Activated naive CD4-positive, alpha-beta T cell treated with anti-CD3 and anti-CD28 coated beads for 36 hours (primary cell): ENCODE data around the gene PRND. TPM values are rescaled to one million over a fixed set of nuclear protein-coding genes. Genes with fewer than 3 reads are reported as not detected.
"Not testable (repeated sequence)": the region's sequence is repeated elsewhere in the genome, so short reads cannot be mapped to it uniquely, and the experiment has no call there.

ENCODE experiments used
- CTCF ChIA-PET: fragments of 350-600 bp; sonication (Branson Sonifier 250); formaldehyde crosslinking; loops from one replicate; lab custom pipeline; 2021; ENCODE audit warnings: antibody characterized with exemption; lab: Charles Lee
- DNase-seq: peaks from one replicate; pipeline ENCODE4 v3.0.0-alpha.2; 2020
- H3K27ac Mint-ChIP-seq: one replicate; pipeline ENCODE4 v1.8.0; 2021; ENCODE audit warnings: mild to moderate bottlenecking, mixed read lengths
- H3K27me3 Mint-ChIP-seq: one replicate; pipeline ENCODE4 v1.8.0; 2021; ENCODE audit warnings: low read depth, mixed read lengths
- H3K36me3 Mint-ChIP-seq: one replicate; pipeline ENCODE4 v1.8.0; 2021; ENCODE audit warnings: low read depth, mixed read lengths
- H3K4me1 Mint-ChIP-seq: one replicate; pipeline ENCODE4 v1.8.0; 2021; ENCODE audit warnings: low read depth, mixed read lengths
- H3K4me3 Mint-ChIP-seq: one replicate; pipeline ENCODE4 v1.8.0; 2021; ENCODE audit warnings: mild to moderate bottlenecking, moderate library complexity, mixed read lengths
- H3K9me3 Mint-ChIP-seq: one replicate; pipeline ENCODE4 v1.8.0; 2021; ENCODE audit warnings: mixed read lengths
- intact Hi-C: fragments of 100-400 bp; cut with micrococcal nuclease; formaldehyde crosslinking; loops from one replicate; pipeline ENCODE4 v1.15.1; 2023
- total RNA-seq, 2 experiments: library from RNA; stranded (reverse); gene quantifications; one replicate each; pipeline ENCODE4 v1.2.3, GENCODE V29; 2021

PRND gene
- total RNA-seq, 2 experiments from 2014 or later: not detected

DNA sequence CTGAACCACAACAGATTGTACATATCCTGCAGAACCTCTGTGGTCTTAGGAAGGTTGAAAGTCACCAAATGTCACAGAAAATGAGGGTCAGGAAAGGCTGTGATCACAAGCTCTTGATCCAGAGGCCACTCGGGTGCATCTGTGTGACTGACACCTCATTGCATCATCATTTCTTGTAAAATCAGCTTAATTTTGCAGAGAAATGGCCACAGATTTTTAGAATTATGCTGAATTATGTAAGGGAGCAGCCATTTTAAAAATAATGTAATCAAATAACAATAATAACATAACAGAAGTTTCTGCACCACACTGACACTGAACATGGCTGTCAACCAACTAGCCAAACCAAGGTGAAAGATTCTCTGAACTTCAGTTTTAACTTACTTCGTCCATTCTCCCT, 32.5 kb upstream of the PRND start:
- CTCF ChIA-PET: interaction anchor here (1.0 kb wide), 1 partner anchor 11 kb away, joined by 4 read pairs; no protein-coding TSS in a partner anchor
- peak overlapping the region; percentile 33 for H3K4me3 Mint-ChIP-seq

DNA sequence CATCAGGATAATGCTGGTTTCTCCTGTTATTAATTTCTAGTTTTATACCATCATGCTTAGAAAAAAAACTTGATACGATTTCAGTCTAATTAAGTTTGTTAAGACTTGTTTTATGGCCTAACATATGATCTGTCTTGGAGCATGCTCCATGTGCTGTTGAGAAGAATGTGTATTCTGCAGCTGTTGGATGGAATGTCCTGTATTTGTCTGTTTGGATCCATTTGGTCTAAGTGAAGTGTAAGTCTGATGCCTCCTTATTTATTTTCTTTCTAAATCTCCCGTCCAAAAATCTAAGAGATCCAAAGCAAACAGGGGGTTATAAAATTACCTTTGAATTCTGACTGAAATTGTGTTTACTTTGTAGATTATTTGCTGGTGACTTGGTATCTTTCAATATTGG, 30.0 kb upstream of the PRND start:
- Mint-ChIP-seq H3K9me3 (no peaks in the 10 kb centered on the region), H3K27me3 (no peaks in the 10 kb centered on the region), H3K27ac (no peak overlapping the region), H3K4me3 (no peak overlapping the region), H3K36me3 (peaks cover 54% of the 10 kb centered on the region), H3K4me1 (peaks cover 67% of the 10 kb centered on the region)
- no peak for DNase-seq
- intact Hi-C loops: no loop called here
- CTCF ChIA-PET: interaction anchor here (0.9 to 2.3 kb wide), 2 partner anchors 28 to 264 kb away, joined by 3 to 10 read pairs; no protein-coding TSS in a partner anchor

More for the DNA sequence above, 32.5 kb upstream of the PRND start:
- no peak for DNase-seq
- Mint-ChIP-seq H3K27ac (peak overlapping the region; percentile 1), H3K27me3 (no peaks in the 10 kb centered on the region), H3K9me3 (no peaks in the 10 kb centered on the region), H3K4me1 (peaks cover 69% of the 10 kb centered on the region), H3K36me3 (peaks cover 40% of the 10 kb centered on the region)
- intact Hi-C loops: no loop called here

DNA sequence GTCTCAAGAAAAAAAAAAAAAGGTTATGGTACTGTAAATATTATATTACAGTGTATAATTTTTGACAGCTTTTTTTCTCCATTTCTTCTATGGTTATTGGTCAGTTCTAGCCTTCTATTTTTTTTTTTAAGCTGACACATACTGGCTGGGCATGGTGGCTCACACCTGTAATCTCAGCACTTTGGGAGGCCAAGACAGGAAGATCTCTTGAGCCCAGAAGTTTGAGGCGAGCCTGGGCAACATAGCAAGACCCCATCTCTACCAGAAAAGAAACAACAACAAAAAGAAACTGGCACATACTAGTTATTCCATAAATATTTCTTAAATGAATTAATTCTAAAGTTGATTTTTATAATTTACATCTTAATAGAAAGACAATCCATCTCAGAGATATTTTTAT, 27.6 kb upstream of the PRND start:
- no peak for DNase-seq
- intact Hi-C loops: no loop called here
- H3K9me3 Mint-ChIP-seq: no peaks in the 10 kb centered on the region
- no peaks in the 10 kb centered on the region for H3K27me3 Mint-ChIP-seq
- no peak overlapping the region for H3K27ac Mint-ChIP-seq
- H3K4me1 Mint-ChIP-seq: peaks cover 58% of the 10 kb centered on the region
- peaks cover 42% of the 10 kb centered on the region for H3K36me3 Mint-ChIP-seq
- H3K4me3 Mint-ChIP-seq: no peak overlapping the region
- CTCF ChIA-PET: interaction anchor here (0.9 kb wide), 1 partner anchor 26 kb away, joined by 3 read pairs; no protein-coding TSS in a partner anchor

DNA sequence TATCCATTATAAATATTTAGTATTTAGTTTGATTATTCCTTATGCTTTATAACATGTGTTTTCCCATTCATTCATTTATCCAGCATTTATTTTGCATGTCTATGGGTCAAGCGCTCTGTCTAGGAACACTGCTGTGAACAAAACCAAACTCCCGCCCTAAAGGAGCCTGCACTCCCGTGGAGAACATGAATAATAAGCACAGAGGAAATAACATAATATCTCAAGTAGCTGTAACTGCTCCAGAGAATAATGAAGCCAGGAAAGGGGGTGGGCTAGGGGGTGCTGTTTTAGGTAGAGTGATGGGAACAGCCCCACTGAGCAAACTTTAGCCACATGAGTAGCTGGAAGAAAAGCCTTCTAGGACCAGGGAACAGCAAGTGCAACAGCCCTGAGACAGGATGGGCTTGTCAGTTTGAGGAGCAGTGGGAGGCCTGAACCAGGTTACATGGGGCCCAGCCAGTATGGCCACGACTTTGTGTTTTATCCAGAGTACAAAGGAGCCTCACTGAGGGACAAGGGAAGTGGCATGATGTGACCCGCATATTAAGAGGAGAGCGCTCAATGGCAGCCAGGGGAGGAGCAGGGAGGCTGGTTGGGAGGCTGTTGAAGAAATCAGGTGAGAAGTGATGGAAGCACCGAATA, 24.4 kb upstream of the PRND start:
- Mint-ChIP-seq H3K4me1 (peaks cover 31% of the 10 kb centered on the region), H3K4me3 (no peak overlapping the region), H3K27me3 (no peaks in the 10 kb centered on the region), H3K36me3 (peaks cover 35% of the 10 kb centered on the region), H3K27ac (peak overlapping the region; percentile 7), H3K9me3 (no peaks in the 10 kb centered on the region)
- intact Hi-C loops: no loop called here
- DNase-seq: no peak
- CTCF ChIA-PET: interaction anchor here (1.0 kb wide), 1 partner anchor 23 kb away, joined by 3 read pairs; no protein-coding TSS in a partner anchor

DNA sequence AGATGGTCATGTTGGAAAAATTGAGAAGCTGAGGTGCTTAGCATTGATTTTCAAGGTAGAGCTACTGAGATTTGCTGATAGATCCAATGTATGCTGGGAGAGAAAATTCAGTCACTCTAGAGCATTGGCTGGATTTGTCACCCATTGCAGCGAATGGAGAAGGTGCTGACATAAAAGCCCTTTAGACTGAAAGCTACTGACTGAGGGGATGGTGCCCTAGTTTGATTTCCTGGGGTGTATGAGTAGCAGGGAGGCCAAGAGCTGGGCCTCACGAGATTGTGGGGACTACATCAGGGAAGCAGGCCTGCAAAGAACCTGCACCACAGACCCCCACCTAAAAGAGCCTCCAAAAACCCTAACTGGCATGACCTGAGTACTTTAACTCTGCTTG, 23.9 kb upstream of the PRND start:
- H3K4me1 Mint-ChIP-seq: peaks cover 32% of the 10 kb centered on the region
- H3K36me3 Mint-ChIP-seq: peaks cover 33% of the 10 kb centered on the region
- no peaks in the 10 kb centered on the region for H3K9me3 Mint-ChIP-seq
- DNase-seq: no peak
- intact Hi-C loops: no loop called here
- peak overlapping the region; percentile 7 for H3K27ac Mint-ChIP-seq
- no peaks in the 10 kb centered on the region for H3K27me3 Mint-ChIP-seq
- CTCF ChIA-PET: interaction anchor here (0.9 to 1.0 kb wide), 3 partner anchors 23 to 90 kb away, joined by 3 to 4 read pairs (median 3); no protein-coding TSS in a partner anchor
- H3K4me3 Mint-ChIP-seq: no peak overlapping the region

DNA sequence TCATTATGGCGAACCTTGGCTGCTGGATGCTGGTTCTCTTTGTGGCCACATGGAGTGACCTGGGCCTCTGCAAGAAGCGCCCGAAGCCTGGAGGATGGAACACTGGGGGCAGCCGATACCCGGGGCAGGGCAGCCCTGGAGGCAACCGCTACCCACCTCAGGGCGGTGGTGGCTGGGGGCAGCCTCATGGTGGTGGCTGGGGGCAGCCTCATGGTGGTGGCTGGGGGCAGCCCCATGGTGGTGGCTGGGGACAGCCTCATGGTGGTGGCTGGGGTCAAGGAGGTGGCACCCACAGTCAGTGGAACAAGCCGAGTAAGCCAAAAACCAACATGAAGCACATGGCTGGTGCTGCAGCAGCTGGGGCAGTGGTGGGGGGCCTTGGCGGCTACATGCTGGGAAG, 22.5 kb upstream of the PRND start:
- CTCF ChIA-PET: interaction anchor here (1.4 kb wide), 1 partner anchor 21 kb away, joined by 4 read pairs; no protein-coding TSS in a partner anchor
- Mint-ChIP-seq H3K4me1 (peaks cover 29% of the 10 kb centered on the region), H3K4me3 (no peak overlapping the region), H3K9me3 (no peaks in the 10 kb centered on the region), H3K36me3 (peaks cover 24% of the 10 kb centered on the region), H3K27ac (no peak overlapping the region), H3K27me3 (no peaks in the 10 kb centered on the region)
- intact Hi-C loops: no loop called here
- DNase-seq: no peak

DNA sequence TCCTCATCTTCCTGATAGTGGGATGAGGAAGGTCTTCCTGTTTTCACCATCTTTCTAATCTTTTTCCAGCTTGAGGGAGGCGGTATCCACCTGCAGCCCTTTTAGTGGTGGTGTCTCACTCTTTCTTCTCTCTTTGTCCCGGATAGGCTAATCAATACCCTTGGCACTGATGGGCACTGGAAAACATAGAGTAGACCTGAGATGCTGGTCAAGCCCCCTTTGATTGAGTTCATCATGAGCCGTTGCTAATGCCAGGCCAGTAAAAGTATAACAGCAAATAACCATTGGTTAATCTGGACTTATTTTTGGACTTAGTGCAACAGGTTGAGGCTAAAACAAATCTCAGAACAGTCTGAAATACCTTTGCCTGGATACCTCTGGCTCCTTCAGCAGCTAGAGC, 21.8 kb upstream of the PRND start:
- Mint-ChIP-seq H3K4me3 (no peak overlapping the region), H3K4me1 (peaks cover 28% of the 10 kb centered on the region), H3K27ac (no peak overlapping the region), H3K27me3 (no peaks in the 10 kb centered on the region), H3K9me3 (no peaks in the 10 kb centered on the region), H3K36me3 (peaks cover 21% of the 10 kb centered on the region)
- CTCF ChIA-PET: interaction anchor here (1.0 to 1.4 kb wide), 2 partner anchors 10 to 20 kb away, joined by 4 read pairs; no protein-coding TSS in a partner anchor
- no peak for DNase-seq
- intact Hi-C loops: no loop called here

DNA sequence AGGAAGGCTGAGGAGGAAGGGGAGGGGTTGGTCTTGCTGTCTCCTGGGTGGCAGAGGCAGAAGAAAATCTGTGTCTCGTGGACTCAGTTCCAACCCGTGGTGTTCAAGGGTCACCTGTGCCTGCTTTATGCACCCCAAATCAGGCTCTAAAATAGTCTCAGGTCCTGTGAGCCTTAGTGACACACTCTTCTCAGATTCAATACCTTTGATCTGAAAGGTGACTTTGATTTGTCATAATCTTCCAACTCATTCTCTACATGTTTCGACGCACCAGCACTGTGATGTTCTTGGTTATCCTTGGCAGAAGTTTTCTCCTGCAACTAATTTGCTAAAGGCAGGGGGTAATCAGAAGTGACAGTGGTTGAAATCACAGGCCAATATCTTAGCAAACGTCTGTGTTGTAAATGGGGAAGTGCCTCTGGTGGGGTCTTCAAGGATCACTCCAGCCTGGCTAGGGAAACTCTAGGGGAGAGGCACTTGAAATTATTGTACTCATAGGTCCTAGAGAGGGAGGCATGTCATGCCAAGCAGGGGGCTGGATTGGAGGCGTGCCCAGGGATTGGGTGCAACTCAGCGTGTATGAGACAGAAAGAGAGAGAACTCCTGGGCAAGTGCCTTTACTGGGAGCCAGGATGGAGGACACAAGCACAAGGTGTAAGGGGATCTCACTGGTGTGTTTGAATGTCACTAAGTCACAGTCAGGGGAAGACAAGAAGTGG, 19.0 kb upstream of the PRND start:
- Mint-ChIP-seq H3K4me3 (no peak overlapping the region), H3K36me3 (peaks cover 11% of the 10 kb centered on the region), H3K27ac (no peak overlapping the region)

DNA sequence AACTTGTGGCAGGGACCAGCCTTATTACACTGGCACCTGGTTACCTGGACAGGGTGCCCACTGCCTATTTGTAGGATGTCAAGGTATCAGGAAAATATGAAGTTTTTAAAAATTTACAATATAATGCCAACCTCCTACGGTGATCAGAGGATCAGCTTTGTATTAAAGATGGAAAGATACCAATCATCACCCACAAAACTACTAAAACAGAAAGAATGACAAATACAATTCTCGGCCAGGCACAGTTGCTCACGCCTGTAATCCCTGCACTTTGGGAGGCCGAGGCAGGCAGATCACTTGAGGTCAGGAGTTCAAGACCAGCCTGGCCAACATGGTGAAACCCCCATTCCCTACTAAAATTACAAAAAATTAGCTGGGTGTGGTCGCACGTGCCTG, 18.4 kb upstream of the PRND start:
- Mint-ChIP-seq H3K27me3 (no peaks in the 10 kb centered on the region), H3K4me1 (peaks cover 5% of the 10 kb centered on the region), H3K9me3 (no peaks in the 10 kb centered on the region)

More for the DNA sequence above, 19.0 kb upstream of the PRND start:
- intact Hi-C loops: no loop called here
- Mint-ChIP-seq H3K27me3 (no peaks in the 10 kb centered on the region), H3K4me1 (peaks cover 6% of the 10 kb centered on the region), H3K9me3 (no peaks in the 10 kb centered on the region)
- DNase-seq: no peak
- CTCF ChIA-PET: no interaction called here

DNA sequence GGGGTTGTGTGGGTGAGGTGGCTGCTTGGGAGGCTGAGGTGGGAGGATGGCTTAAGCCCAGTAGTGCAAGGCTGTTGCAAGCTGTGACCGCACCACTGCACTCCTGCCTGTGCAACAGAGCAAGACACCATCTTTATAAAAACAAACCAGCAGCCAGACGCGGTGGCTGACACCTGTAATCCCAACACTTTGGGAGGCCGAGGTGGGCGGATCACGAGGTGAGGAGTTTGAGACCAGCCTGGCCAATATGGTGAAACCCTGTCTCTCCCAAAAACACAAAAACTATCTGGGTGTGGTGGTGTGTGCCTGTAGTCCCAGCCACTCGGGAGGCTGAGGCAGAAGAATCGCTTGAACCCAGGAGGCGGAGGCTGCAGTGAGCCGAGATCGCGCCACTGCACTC, 14.8 kb upstream of the PRND start:
- H3K27ac Mint-ChIP-seq, H3K9me3 Mint-ChIP-seq, H3K27me3 Mint-ChIP-seq, H3K36me3 Mint-ChIP-seq, CTCF ChIA-PET, DNase-seq, intact Hi-C loops, H3K4me1 Mint-ChIP-seq, H3K4me3 Mint-ChIP-seq: not testable (repeated sequence)

More for the DNA sequence above, 18.4 kb upstream of the PRND start:
- no peak overlapping the region for H3K4me3 Mint-ChIP-seq
- CTCF ChIA-PET: interaction anchor here (0.6 kb wide), 1 partner anchor 1207 kb away, joined by 7 read pairs; no protein-coding TSS in a partner anchor
- H3K27ac Mint-ChIP-seq: no peak overlapping the region
- intact Hi-C loops: no loop called here
- DNase-seq: no peak
- peaks cover 11% of the 10 kb centered on the region for H3K36me3 Mint-ChIP-seq

DNA sequence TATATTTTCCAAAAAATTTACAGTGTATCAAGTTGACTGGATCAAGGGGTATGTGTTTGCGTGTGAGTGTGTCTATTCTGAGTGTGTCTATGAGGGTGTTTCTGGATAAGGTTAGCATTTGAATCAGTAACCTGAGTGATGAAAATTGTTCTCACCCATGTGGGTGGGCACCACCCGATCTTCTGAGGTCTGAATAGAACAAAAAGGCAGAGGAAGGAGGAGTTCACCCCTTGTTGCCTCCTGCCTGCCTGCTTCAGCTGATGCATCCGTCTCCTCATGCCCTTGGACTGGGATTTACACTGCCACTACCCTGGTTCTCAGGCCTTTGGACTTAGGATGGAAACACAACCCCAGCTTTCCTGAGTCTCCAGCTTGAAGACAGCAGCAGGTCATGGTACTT, 13.7 kb upstream of the PRND start:
- DNase-seq: no peak
- CTCF ChIA-PET: no interaction called here
- intact Hi-C loops: no loop called here
- no peak overlapping the region for H3K27ac Mint-ChIP-seq
- no peaks in the 10 kb centered on the region for H3K36me3 Mint-ChIP-seq
- H3K9me3 Mint-ChIP-seq: no peaks in the 10 kb centered on the region
- no peak overlapping the region for H3K4me3 Mint-ChIP-seq
- H3K4me1 Mint-ChIP-seq: peaks cover under 1% of the 10 kb centered on the region
- no peaks in the 10 kb centered on the region for H3K27me3 Mint-ChIP-seq

DNA sequence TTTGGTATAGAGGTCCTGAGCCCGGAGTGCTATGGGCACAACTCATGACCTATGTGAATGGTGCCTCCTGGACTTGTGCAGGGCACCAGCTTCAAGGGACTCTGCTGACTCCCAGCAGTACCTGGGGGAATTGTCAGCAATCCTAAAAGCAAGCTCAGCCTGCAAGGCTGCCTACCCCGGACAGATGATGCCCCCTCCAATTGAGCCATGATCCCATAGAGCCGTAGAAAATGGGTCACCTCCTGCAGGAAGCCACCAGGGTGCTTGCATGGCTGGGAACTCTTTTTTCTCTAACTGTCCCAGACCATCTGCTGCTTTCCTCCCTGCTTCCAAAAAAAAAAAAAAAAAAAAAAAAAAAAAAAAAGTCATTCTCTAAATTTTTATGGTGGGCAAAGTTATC, 12.9 kb upstream of the PRND start:
- intact Hi-C loops: no loop called here
- H3K36me3 Mint-ChIP-seq: no peaks in the 10 kb centered on the region
- CTCF ChIA-PET: interaction anchor here (1.5 kb wide), 1 partner anchor 11 kb away, joined by 5 read pairs; no protein-coding TSS in a partner anchor
- DNase-seq: no peak
- H3K9me3 Mint-ChIP-seq: no peaks in the 10 kb centered on the region
- no peak overlapping the region for H3K4me3 Mint-ChIP-seq
- no peaks in the 10 kb centered on the region for H3K4me1 Mint-ChIP-seq
- no peaks in the 10 kb centered on the region for H3K27me3 Mint-ChIP-seq
- no peak overlapping the region for H3K27ac Mint-ChIP-seq
